Measurements from ENCODE around the gene MATN3. TPM values are rescaled to one million over a fixed set of nuclear protein-coding genes. Genes with fewer than 3 reads are reported as not detected.

The MATN3 gene
- total and polyA plus RNA-seq, 2 of the 8 experiments (the other 6 are each of a cell fraction or from before 2014, with no cell fraction given): 3.0 to 9.9 TPM

- POLR2A ChIA-PET (ENCODE audit: partially characterized antibody): interaction anchor here (0.6 to 1.2 kb wide), 2 partner anchors 10 to 25 kb away, joined by 3 read pairs; no protein-coding TSS in a partner anchor
- TF ChIP-seq SIX5 (IDR thresholded peaks at IDR 0.05; ENCODE audit: low read depth, low read length): no peak
- TF ChIP-seq BRCA1 (IDR thresholded peaks at IDR 0.05; ENCODE audit: low read depth, low read length): no peak
- no peak for TF ChIP-seq TCF12 (IDR thresholded peaks at IDR 0.05; ENCODE audit: low read depth, low read length)
- TF ChIP-seq CTBP2 (IDR thresholded peaks at IDR 0.05; ENCODE audit: borderline replicate concordance, insufficient read depth, insufficient read length, low read length): no peak
- no peak for TF ChIP-seq HDAC6 (IDR thresholded peaks at IDR 0.05; ENCODE audit: low read depth, low read length)
- no peak for TF ChIP-seq RAD21 (IDR thresholded peaks at IDR 0.05 in 1 of 2, conservative IDR thresholded peaks at IDR 0.05 in 1 of 2; ENCODE audit: low read depth in 2 of 2, low read length in 2 of 2)
- no peak for TF ChIP-seq KDM4A (IDR thresholded peaks at IDR 0.05; ENCODE audit: low read depth, low read length, severe bottlenecking)
- no peak for TF ChIP-seq EP300 (IDR thresholded peaks at IDR 0.05; ENCODE audit: borderline replicate concordance in 1 of 2, low read depth in 2 of 2, low read length in 2 of 2)
- TF ChIP-seq POU5F1 (IDR thresholded peaks at IDR 0.05; ENCODE audit: low read depth, low read length): no peak
- TF ChIP-seq GTF2F1 (IDR thresholded peaks at IDR 0.05; ENCODE audit: borderline replicate concordance, low read depth, low read length): no peak
- no peak for TF ChIP-seq EGR1 (IDR thresholded peaks at IDR 0.05; ENCODE audit: borderline replicate concordance, low read depth, low read length)
- no peak for TF ChIP-seq JUND (IDR thresholded peaks at IDR 0.05; ENCODE audit: low read length)
- TF ChIP-seq CREB1 (IDR thresholded peaks at IDR 0.05): no peak
Observed at GRCh38 chr2:20040489-20041172, 28.2 kb upstream of the MATN3 start.

More at GRCh38 chr2:20040489-20041172, 28.2 kb upstream of the MATN3 start:
- Histone ChIP-seq H4K20me1 (replicated peaks in 1 of 2; ENCODE audit: control insufficient read depth in 1 of 2, insufficient read depth in 2 of 2, low read length in 2 of 2) (peaks cover 3 to 10% of the 10 kb centered on the region in 2 experiments), H3K27me3 (replicated peaks in 1 of 4; ENCODE audit: control insufficient read depth in 3 of 4, extremely low read depth in 1 of 4, insufficient read depth in 3 of 4, low read length in 3 of 4) (no peaks in the 10 kb centered on the region), H3K4me2 (ENCODE audit: insufficient read depth in 1 of 2, low read depth in 2 of 2, low read length in 2 of 2) (no peak overlapping the region), H3K4me3 (ENCODE audit: extremely low read depth in 1 of 4, insufficient read depth in 2 of 4, low read depth in 3 of 4, low read length in 4 of 4) (no peak overlapping the region), H2BK15ac (ENCODE audit: low read length) (no peak overlapping the region), H2BK20ac (ENCODE audit: low read length) (no peak overlapping the region), H3K9ac (replicated peaks in 1 of 4; ENCODE audit: extremely low read depth in 1 of 4, low read depth in 3 of 4, low read length in 3 of 4) (no peak overlapping the region), H3K9me3 (ENCODE audit: insufficient read depth in 2 of 2, low read depth in 1 of 2, low read length in 1 of 2) (no peaks in the 10 kb centered on the region), H2AFZ (ENCODE audit: low read length) (no peak overlapping the region), H4K5ac (ENCODE audit: insufficient read length, low read depth, low read length) (no peak overlapping the region), H3K23ac (ENCODE audit: insufficient read length) (no peak overlapping the region), H3K23me2 (ENCODE audit: low read depth, low read length) (no peaks in the 10 kb centered on the region), H2AK5ac (ENCODE audit: low read depth, low read length) (no peak overlapping the region), H2BK5ac (ENCODE audit: low read depth, low read length) (no peak overlapping the region), H2BK12ac (ENCODE audit: low read depth, low read length) (no peak overlapping the region), H3K36me3 (ENCODE audit: control insufficient read depth in 2 of 4, insufficient read depth in 4 of 4, low read length in 3 of 4) (peaks cover 3 to 41% (median 27%) of the 10 kb centered on the region in 4 experiments; a peak in 7 of 8 replicates), H4K8ac (ENCODE audit: extremely low read depth, insufficient read depth, low read length) (no peak overlapping the region), H3K79me2 (ENCODE audit: control insufficient read depth in 1 of 2, insufficient read depth in 2 of 2, low read length in 2 of 2) (peaks cover 3 to 56% of the 10 kb centered on the region in 2 experiments), H3K27ac (ENCODE audit: low read depth, low read length) (no peak overlapping the region), H2BK120ac (replicated peaks; ENCODE audit: low read depth, low read length) (no peak overlapping the region), H4K91ac (replicated peaks; ENCODE audit: insufficient read length, low read length) (no peak overlapping the region), H3K4ac (replicated peaks; ENCODE audit: insufficient read length, low read depth, low read length) (no peak overlapping the region), H3K79me1 (ENCODE audit: low read depth, low read length) (peaks cover 3% of the 10 kb centered on the region; the same call in 1 of the 2 replicates), H3K56ac (replicated peaks; ENCODE audit: insufficient read length, low read depth, low read length) (no peak overlapping the region), H3K14ac (ENCODE audit: insufficient read length) (no peak overlapping the region), H3K4me1 (replicated peaks in 1 of 4; ENCODE audit: control insufficient read depth in 3 of 4, insufficient read depth in 4 of 4, low read length in 3 of 4) (0 out of 7 replicates have a peak, but pooled peaks cover 0 to 2% (median 0%) of the 10 kb centered on the region in 4 experiments), H3K18ac (ENCODE audit: extremely low read depth, low read length) (no peak overlapping the region)
- CTCF ChIA-PET (ENCODE audit: partially characterized antibody): interaction anchor here (0.6 to 6.1 kb wide), 4 partner anchors 14 to 71 kb away, joined by 3 to 35 read pairs (median 19); no protein-coding TSS in a partner anchor
- 88% methylated on average over 8 of the region's 8 CpGs; no CpG with 5 or more reads in 1 of the 2 experiments for WGBS, 2 experiments (ENCODE audit: extremely low coverage in 1 of 2, insufficient coverage in 1 of 2, insufficient read length in 1 of 2, insufficient replicate concordance in 2 of 2, low coverage in 1 of 2, low lambda C conversion rate in 2 of 2, missing lambda C conversion rate in 1 of 2)
- FAIRE-seq: no peak
- DNase-seq (ENCODE audit: low read depth in 1 of 2, low spot score in 2 of 2): no peak

All from H1 (cell line).